ENCODE data around the gene FGD6.
"Not testable (repeated sequence)": the region's sequence is repeated elsewhere in the genome, so short reads cannot be mapped to it uniquely, and the experiment has no call there.

FGD6 gene

DNA sequence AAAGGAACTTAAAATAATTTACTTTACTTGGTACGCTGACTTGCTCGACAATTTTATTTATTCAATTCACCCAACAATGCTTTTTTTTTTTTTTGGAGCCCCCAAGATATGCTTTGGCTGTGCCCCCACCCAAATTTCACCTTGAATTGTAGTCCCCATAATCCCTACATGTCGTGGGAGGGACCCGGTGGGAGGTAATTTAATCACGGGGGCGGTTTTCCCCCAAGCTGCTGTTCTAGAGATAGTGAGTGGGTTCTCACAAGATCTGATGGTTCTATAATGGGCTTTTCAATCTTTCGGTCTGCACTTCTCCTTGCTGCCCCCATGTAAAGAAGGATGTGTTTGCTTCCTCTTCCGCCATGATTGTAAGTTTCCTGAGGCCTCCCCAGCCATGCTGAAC lies 10.4 kb downstream of the FGD6 start:
- no peak for DNase-seq (ENCODE audit: low spot score)
- H3K27ac Mint-ChIP-seq: no peak overlapping the region
- H3K4me1 Mint-ChIP-seq (ENCODE audit: low read depth): no peaks in the 10 kb centered on the region
- no peak overlapping the region for H3K4me3 Mint-ChIP-seq
- no peaks in the 10 kb centered on the region for H3K36me3 Mint-ChIP-seq (ENCODE audit: low read depth)
- H3K27me3 Mint-ChIP-seq (ENCODE audit: low read depth): peaks cover 4% of the 10 kb centered on the region
- no peaks in the 10 kb centered on the region for H3K9me3 Mint-ChIP-seq

DNA sequence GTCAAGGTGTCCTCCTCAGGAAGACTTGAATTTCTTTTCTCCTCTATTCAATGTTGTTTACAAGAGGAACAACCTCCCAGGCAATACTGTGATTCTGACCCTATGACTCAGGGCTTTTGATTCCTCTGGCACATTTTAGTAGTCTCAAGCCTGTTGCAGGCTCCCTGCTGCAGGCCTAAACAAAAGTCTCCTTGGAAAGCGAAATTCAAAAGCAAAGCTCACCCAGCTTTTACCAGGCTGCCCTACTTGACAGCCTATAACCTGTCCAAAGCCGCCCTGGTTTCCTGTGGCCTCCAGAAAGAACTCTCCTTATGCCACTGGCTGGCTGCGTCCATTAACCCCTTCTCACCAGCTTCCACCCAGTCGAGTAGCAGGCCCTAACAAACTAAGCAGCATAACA lies 11.6 kb downstream of the FGD6 start:
- no peak for DNase-seq (ENCODE audit: low spot score)
- Mint-ChIP-seq H3K27ac (no peak overlapping the region), H3K4me3 (no peak overlapping the region), H3K27me3 (ENCODE audit: low read depth) (no peaks in the 10 kb centered on the region), H3K9me3 (no peaks in the 10 kb centered on the region), H3K4me1 (ENCODE audit: low read depth) (peaks cover 3% of the 10 kb centered on the region), H3K36me3 (ENCODE audit: low read depth) (no peaks in the 10 kb centered on the region)

DNA sequence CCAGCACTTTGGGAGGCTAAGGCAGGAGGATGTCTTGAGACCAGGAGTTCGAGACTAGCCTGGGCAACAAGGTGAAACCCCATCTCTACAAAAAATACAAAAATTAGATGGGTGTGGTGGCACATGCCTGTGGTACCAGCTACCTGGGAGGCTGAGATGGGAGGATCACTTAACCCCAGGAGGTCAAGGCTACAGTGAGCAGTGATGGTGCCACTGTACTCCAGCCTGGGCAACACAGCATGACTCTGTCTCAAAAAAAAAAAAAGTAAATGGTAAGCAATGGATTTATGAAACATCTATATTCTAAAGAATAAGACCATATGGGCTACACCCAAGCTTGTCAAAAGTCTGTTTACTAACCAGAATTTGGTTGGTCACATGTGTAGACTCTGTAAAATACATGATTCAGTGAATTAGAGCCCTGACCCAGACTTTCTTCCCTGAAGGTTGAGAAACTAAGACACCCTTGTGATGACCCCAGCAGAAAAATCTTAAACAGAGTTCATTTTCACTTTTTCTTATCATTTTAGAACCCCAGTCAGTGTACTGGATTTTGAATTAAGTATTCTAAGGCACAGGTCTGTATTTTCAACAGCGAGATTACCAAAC lies 12.1 kb downstream of the FGD6 start:
- Mint-ChIP-seq H3K27ac (no peak overlapping the region), H3K4me1 (ENCODE audit: low read depth) (peaks cover 5% of the 10 kb centered on the region), H3K36me3 (ENCODE audit: low read depth) (no peaks in the 10 kb centered on the region), H3K27me3 (ENCODE audit: low read depth) (no peaks in the 10 kb centered on the region), H3K9me3 (no peaks in the 10 kb centered on the region), H3K4me3 (no peak overlapping the region)
- DNase-seq (ENCODE audit: low spot score): no peak

DNA sequence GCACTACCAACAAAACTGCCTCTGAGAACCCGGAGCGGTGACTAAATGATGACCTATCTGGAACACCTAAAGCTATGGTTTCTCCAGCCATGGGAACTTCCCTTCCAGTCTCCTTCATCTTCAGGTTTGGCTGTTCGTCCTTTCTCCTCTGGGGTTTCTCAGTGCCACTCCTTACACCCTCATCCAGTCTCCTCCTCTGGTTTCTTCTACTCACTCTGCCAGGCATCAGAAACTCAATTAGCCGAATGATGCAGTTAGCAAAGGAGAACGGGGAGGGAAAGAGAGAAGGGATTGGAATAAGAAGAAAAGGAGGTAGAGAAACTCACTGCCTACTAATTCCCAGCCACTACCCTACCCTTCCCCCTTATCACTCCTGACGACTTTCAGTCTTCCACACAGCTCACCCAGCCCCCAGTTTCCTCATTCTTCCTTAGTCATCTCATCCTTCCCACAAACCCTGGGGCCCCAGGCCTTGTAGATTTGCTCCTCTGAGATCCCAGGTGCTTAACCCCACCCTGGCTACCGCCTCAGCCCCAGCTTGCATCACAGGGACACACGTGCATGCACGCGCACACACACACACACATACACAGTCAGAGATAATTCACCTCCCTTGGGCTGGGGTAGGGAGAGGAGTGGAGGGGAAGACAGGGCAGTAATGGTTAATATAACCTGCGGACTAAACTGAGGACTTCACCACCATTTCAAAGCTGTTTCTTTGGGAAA lies 13.0 kb downstream of the FGD6 start:
- no peaks in the 10 kb centered on the region for H3K9me3 Mint-ChIP-seq
- peaks cover 5% of the 10 kb centered on the region for H3K4me1 Mint-ChIP-seq (ENCODE audit: low read depth)
- H3K36me3 Mint-ChIP-seq (ENCODE audit: low read depth): no peaks in the 10 kb centered on the region
- no peak for DNase-seq (ENCODE audit: low spot score)
- no peak overlapping the region for H3K27ac Mint-ChIP-seq
- H3K27me3 Mint-ChIP-seq (ENCODE audit: low read depth): no peaks in the 10 kb centered on the region
- H3K4me3 Mint-ChIP-seq: no peak overlapping the region

DNA sequence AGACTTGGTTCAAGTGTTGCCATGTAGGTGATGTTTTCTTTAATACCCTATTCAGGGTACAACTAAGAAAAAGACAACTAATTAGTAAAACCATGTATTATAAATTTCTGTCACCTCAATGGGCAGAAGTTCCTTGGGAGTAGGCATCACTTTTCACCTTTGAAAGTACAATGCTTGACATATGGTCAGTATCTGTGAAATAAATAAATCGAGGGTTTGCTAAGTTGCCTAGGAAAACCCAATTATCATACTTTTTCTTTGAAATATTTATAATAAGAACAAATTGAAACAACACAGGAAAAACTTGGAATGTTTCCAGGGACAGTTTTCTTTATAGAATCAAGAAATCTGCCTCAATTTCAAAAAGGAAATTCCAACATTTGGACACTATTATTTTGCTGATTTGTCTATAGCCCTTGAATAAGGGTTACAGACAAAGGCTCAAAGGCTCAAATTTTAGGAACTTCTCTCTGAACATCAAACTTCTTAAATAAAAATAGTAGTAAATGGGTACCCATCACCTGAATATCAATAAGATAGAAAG lies 13.7 kb downstream of the FGD6 start:
- Mint-ChIP-seq H3K27ac (no peak overlapping the region), H3K9me3 (no peaks in the 10 kb centered on the region), H3K4me1 (ENCODE audit: low read depth) (peaks cover 5% of the 10 kb centered on the region), H3K36me3 (ENCODE audit: low read depth) (no peaks in the 10 kb centered on the region), H3K4me3 (no peak overlapping the region), H3K27me3 (ENCODE audit: low read depth) (no peaks in the 10 kb centered on the region)
- no peak for DNase-seq (ENCODE audit: low spot score)

DNA sequence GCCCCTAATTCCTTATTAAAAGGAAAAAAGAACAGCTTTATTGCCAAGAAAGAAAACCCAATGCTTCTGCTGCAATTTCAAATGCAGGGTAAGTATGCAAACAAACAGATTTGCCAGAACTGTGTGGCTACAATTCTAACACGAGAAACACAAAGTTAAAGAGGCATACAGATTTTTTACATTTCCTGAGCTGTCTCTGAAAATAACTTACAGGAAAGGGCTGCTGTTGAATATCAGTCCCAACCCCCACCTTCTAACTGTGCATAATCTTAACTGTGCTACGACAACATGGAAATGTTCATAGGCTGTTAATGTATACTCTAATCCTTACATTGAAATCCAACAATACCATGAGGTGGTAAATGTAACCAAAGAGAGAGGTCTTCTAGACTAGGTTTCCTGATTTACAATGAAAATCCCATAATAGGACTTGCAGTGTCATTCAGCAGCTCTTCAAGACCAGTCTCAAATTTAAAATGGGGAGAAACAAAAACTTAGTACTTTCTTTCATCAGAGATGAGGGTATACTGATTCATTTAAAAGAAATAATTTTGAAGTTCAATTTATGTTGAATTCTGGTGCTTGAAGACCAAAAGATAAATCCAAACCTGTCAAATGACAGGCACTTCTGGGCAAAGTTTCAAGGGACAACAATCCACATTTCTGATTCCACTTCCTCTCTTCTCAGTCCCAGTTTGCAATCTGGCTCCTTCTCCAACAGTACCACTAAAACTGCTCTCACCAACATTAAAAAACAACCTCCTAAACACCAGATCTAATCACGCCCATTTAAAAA lies 14.4 kb downstream of the FGD6 start:
- H3K4me3 Mint-ChIP-seq: no peak overlapping the region
- H3K36me3 Mint-ChIP-seq (ENCODE audit: low read depth): no peaks in the 10 kb centered on the region
- H3K4me1 Mint-ChIP-seq (ENCODE audit: low read depth): peaks cover 5% of the 10 kb centered on the region
- DNase-seq (ENCODE audit: low spot score): no peak
- no peaks in the 10 kb centered on the region for H3K27me3 Mint-ChIP-seq (ENCODE audit: low read depth)
- no peak overlapping the region for H3K27ac Mint-ChIP-seq
- H3K9me3 Mint-ChIP-seq: no peaks in the 10 kb centered on the region

DNA sequence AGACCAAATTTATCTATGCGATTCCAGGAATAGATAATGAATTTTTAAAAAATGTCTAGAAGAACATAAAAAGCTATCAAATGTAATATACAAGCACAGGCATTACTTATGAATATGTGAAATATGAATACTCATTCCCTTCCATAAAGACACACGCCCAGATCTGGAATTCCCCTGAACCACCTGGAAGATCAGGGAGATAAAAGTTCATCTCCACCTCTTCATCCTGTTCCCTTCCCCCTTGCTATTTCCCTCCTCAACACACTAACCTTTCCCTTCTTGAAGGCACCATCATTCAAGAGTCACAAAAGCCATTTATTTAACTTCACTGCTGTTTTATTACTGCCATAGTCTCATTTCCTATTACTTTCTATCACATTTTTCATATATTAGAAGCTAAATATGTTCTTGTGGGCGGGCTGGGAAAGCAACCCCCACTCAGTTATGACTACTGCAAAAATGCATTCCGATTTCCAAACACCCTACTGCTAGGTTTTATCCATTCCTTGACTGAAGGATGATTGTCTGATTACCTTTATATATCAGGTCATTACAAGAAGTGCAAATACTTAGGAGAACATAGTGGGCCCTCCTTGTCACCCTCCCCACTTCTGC lies 16.1 kb downstream of the FGD6 start:
- Mint-ChIP-seq H3K9me3 (no peaks in the 10 kb centered on the region), H3K4me1 (ENCODE audit: low read depth) (peaks cover 5% of the 10 kb centered on the region), H3K27me3 (ENCODE audit: low read depth) (no peaks in the 10 kb centered on the region), H3K4me3 (no peak overlapping the region), H3K27ac (no peak overlapping the region), H3K36me3 (ENCODE audit: low read depth) (no peaks in the 10 kb centered on the region)
- DNase-seq (ENCODE audit: low spot score): no peak

DNA sequence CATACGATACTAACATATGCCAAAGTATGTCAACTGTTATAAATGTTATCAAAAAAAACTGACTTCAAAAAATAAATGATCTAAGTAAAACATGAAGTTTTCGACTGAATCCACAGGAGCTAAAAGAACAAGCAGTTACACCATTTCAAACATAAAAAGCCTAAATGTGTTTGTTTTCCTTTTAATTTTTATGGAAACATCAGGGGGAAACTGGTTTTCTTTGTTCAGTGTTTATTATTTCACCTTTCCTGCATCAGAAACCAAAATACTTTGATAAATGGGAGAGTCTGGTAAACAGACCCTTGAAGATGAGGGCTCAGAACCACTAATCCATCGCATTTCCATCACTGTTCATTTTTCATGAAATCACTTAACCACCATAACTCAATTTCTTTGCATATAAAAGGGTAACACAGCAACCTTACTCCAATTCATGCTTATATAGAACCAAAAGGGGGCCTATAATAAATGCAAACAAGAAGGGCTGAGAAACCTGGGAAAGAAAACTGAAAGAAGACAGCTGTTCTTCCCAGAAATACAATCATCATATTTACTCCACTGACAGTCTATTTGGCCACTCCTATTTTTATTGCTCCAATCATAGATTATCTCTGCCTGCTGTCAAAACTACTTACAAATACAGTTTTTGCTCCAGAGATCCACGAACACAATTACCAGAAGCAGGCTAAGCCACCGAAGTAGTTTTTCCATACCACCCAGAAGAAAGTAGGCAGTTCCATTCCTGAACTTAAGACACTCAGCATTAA lies 17.0 kb downstream of the FGD6 start:
- peaks cover 5% of the 10 kb centered on the region for H3K4me1 Mint-ChIP-seq (ENCODE audit: low read depth)
- no peak overlapping the region for H3K4me3 Mint-ChIP-seq
- DNase-seq (ENCODE audit: low spot score): no peak
- no peak overlapping the region for H3K27ac Mint-ChIP-seq
- H3K36me3 Mint-ChIP-seq (ENCODE audit: low read depth): no peaks in the 10 kb centered on the region
- H3K9me3 Mint-ChIP-seq: no peaks in the 10 kb centered on the region
- no peaks in the 10 kb centered on the region for H3K27me3 Mint-ChIP-seq (ENCODE audit: low read depth)

DNA sequence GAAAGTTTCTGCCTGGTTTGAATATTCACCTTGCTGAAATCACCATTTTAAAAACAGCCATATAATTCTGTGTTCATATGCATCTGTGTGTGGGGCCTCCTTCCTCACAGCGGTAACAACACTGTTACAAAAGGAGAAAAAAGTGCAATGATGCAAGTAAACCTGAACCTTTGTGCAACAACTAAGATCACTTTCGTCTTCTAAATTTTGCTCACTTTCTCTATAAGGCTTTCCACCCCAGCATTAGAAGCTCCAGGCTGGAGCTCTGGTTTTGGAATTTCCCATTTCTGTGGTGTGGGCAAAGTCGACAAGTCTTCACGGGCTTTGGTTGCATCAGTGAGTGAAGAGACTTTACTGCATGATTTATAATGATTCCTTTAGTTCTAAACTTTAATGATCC lies 18.4 kb downstream of the FGD6 start:
- H3K27me3 Mint-ChIP-seq (ENCODE audit: low read depth): no peaks in the 10 kb centered on the region
- no peak overlapping the region for H3K4me3 Mint-ChIP-seq
- DNase-seq (ENCODE audit: low spot score): no peak
- H3K9me3 Mint-ChIP-seq: no peaks in the 10 kb centered on the region
- no peak overlapping the region for H3K27ac Mint-ChIP-seq
- H3K4me1 Mint-ChIP-seq (ENCODE audit: low read depth): peaks cover 5% of the 10 kb centered on the region
- H3K36me3 Mint-ChIP-seq (ENCODE audit: low read depth): no peaks in the 10 kb centered on the region

DNA sequence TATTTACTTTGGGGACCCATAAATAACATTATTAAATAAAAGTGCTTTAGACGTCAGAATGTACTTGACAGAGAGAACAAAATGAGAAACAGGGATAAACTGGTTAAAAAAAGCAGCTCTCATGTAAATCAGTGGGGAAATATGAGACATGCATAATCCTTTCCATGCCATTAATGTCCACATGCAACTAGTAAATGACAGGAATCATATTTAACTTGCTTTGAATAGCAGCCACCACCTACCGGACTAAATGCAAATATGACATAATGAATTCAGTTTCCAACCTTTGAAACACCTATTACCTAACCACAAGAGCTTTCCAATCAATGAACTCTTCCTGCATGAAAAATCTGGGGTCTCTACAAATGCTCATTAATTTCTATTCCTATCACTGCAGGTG lies 19.6 kb downstream of the FGD6 start:
- no peak for DNase-seq (ENCODE audit: low spot score)
- H3K9me3 Mint-ChIP-seq: no peaks in the 10 kb centered on the region
- no peaks in the 10 kb centered on the region for H3K27me3 Mint-ChIP-seq (ENCODE audit: low read depth)
- no peak overlapping the region for H3K27ac Mint-ChIP-seq
- H3K4me3 Mint-ChIP-seq: no peak overlapping the region
- no peaks in the 10 kb centered on the region for H3K36me3 Mint-ChIP-seq (ENCODE audit: low read depth)
- H3K4me1 Mint-ChIP-seq (ENCODE audit: low read depth): peaks cover 5% of the 10 kb centered on the region

DNA sequence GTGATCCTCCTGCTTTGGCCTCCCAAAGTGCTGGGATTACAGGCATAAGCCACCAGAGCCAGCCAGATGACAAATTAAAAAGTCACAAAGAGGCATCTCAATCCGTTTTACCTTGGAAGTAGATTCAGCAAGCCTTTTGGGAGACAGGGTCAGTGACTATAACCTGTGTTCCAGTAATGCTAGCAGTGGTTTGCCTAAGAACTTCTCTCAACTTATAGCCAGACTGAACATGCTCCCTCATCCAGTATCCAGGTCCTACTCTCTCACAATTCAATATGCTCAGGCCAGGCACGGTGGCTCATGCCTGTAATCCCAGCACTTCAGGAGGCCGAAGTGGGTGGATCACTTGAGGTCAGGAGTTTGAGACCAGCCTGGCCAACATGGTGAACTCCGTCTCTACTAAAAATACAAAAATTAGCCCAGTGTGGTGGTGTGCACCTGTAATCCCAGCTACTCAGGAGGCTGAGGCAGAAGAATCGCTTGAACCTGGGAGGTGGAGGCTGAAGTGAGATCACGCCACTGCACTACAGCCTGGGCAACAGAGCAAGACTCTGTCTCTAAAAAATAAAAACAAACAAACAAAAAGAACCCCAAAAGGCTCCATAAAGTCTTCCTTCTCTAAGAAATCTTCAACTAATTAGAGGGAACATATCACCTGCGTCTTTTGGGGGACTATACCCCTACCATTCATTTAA lies 20.2 kb downstream of the FGD6 start:
- H3K27ac Mint-ChIP-seq; H3K4me1 Mint-ChIP-seq (ENCODE audit: low read depth); H3K4me3 Mint-ChIP-seq; DNase-seq (ENCODE audit: low spot score); H3K27me3 Mint-ChIP-seq (ENCODE audit: low read depth); H3K9me3 Mint-ChIP-seq; H3K36me3 Mint-ChIP-seq (ENCODE audit: low read depth): not testable (repeated sequence)

DNA sequence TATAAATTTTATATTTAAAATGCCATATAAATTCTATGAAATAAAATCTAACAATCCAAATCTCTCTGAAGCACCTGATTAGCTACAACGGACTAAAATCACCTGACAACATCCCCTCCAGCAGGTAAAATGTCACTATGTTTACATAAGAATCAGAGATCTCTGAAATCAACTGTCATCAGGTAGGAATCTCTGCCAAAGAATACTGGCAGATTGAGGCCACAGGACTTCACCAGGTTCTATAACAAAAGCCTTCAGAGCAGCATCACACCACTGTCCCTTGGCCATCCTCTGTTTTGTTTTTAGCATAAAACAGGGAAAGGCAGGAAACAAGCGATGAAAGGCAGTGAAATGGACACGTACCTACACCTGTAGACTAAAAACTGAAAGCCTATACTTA lies 22.1 kb downstream of the FGD6 start:
- DNase-seq (ENCODE audit: low spot score): no peak
- H3K4me3 Mint-ChIP-seq: no peak overlapping the region
- H3K27me3 Mint-ChIP-seq (ENCODE audit: low read depth): no peaks in the 10 kb centered on the region
- no peak overlapping the region for H3K27ac Mint-ChIP-seq
- H3K36me3 Mint-ChIP-seq (ENCODE audit: low read depth): no peaks in the 10 kb centered on the region
- no peaks in the 10 kb centered on the region for H3K9me3 Mint-ChIP-seq
- H3K4me1 Mint-ChIP-seq (ENCODE audit: low read depth): no peaks in the 10 kb centered on the region

DNA sequence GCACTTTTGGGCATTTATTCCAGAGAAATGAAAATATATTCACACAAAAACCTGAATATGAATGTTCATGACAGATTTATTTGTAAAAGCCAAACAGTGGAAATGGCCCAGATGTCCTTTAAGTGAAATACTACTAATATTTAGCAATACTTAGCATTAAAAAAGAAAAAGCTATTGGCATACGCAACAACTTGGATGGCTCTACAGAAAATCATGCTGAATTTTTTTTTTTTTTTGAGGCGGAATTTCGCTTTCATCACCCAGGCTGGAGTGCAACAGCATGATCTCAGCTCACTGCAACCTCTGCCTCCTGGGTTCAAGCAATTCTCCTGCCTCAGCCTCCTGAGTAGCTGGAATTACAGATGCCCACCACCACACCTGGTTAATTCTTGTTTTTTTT lies 24.1 kb downstream of the FGD6 start:
- no peaks in the 10 kb centered on the region for H3K4me1 Mint-ChIP-seq (ENCODE audit: low read depth)
- no peaks in the 10 kb centered on the region for H3K9me3 Mint-ChIP-seq
- H3K27ac Mint-ChIP-seq: no peak overlapping the region
- no peak for DNase-seq (ENCODE audit: low spot score)
- no peak overlapping the region for H3K4me3 Mint-ChIP-seq
- no peaks in the 10 kb centered on the region for H3K36me3 Mint-ChIP-seq (ENCODE audit: low read depth)
- H3K27me3 Mint-ChIP-seq (ENCODE audit: low read depth): no peaks in the 10 kb centered on the region

Data from T-helper 2 cell treated with Interferon-gamma antibody and Interleukin-4, amounts not matched to agents 5 μg/mL and 100 μg/mL, for 36 hours (primary cell).